ENCODE measurements around the gene TFRC.
A peak's percentile ranks its signal among the peaks of the same experiment; 100 is the strongest.
"Not testable (repeated sequence)": the region's sequence is repeated elsewhere in the genome, so short reads cannot be mapped to it uniquely, and the experiment has no call there.

The TFRC gene

DNA sequence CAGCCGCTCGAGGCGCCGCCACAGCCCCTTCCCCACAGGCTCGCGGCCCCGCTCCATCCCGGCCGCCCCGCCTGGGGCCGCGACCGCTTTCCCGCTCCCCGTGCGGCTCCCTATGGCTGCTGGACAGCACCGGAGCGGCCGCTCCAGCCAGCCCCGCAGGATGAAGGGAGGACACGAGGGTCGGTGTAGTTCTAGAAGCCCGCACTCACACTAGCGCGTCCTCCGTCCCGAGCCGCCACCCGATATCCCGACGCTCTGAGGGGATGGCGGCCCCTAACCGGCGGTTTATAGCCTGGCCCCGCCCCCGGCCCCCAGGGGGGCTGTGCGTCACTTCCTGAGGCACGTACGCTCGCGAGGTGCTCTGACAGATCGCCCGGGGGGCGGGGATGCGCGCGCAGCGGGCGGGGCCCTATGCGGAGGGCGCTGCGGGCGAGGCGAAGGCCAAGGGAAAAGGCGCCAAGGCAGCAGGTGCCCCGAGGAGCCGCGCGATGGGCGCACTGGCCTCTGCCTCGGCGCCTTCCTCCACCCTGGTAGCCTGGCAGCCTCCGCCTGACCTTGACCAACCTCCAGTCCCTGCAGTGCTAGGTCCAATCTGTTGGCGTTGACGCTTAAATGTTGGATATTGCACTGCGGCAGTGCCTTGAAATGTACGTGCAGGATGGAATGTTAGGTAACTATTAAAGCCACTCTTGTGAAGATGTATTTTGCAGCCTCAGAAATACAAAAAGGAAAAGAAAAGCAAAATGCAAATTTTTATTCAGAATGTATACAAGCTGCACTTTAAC, at the start of gene TFRC:
Gene TFRC (minus strand): TSS at position 257 of the 785 bp plus-strand sequence. CDS start 4,991 bp downstream, outside the sequence.
- DNase-seq (ENCODE audit: low read depth in 2 of 2), result peak; percentile 95 to 98

DNA sequence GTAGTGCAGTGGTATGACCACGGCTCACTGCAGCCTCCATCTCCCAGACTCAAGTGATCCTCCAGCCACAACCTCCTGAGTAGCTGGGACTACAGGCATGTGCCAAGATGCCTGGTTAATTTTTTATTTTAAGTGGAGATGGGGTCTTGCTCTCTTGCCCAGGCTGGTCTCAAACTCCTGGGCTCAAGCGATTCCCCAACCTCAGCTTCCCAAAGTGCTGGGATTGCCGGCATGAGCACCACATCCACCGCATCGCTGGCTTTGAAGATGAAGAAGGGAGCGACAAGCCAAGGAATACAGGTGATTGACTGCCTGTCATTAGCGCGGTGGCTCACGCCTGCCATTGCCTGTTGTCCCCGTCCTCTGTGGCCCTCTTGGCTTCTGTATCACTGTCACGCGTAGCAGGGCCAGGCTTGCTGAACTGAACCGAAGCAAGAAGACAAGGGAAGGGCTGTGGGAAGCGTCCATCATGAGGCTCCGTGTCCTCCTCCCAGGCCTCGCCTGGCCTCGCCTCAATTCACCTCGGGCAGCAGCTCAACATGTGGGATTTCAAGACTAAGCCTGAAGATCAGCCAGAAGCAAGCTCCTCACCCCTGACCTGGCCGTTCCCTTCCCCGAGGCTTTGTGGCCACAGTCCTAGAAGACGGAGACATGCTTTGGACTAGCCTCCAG, 46.4 kb upstream of the TFRC start:
- DNase-seq (ENCODE audit: low read depth in 2 of 2), result no peak

- DNase-seq (ENCODE audit: low read depth in 2 of 2), result no peak
Measured at GRCh38 chr3:196127308-196128040, 45.6 kb upstream of the TFRC start.

- no peak for DNase-seq (ENCODE audit: low read depth in 2 of 2)
Measured at GRCh38 chr3:196124608-196125007, 42.7 kb upstream of the TFRC start.

GRCh38 chr3:196122688-196123046, 40.8 kb upstream of the TFRC start:
- no peak for DNase-seq (ENCODE audit: low read depth in 2 of 2)

DNA sequence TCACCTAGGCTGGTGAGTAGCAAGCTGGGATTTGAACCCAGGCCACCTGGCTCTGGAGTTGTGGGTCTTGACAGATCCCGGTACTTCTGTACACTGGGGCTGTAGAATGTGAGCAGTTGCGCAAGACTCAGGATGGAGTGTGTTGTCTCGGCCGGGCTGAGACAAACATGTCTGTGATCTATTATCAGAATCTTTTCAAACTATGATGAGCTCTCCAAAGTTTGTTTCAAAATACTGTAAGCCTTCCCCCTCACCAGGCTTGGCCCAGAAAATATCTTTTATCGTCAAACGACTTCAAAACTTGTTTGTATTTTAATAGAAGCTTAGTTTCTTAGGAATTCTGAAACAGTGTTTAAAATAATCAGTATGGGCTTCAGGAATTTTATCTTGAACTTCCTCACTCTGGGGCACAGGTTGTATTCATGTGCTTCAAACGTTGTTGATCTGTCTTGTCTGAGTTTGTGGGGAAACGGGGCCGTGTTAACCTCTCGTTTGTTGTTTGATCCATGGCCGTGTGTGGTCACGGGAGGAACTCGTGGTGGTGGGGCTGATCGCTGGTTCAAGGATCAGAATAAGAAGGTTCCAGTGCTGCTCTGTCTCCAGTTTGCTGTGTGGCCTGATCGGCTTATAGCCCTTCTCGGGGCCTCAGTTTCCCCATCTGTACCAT, 40.3 kb upstream of the TFRC start:
- DNase-seq (ENCODE audit: low read depth in 2 of 2), result no peak

DNA sequence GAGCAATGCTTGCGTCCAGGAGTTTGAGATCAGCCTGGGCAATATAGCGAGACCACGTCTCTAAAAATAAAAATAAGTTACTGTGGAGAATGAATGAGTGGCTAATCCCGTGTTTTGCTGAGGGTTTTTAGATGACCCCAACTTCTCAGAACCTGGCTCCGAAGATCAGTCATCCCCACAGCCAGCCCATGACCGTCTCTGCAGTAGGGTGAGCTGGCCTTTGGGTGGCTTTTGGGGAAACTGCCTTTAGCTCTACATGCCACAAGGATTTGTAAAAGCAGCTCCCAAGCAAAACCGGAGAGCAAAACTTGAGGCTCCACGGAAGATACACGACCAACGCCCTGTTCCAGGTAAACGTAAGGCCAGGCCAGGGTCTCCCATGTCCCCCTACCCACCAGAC, 39.2 kb upstream of the TFRC start:
- no peak for DNase-seq (ENCODE audit: low read depth in 2 of 2)

GRCh38 chr3:196120291-196120951, 38.5 kb upstream of the TFRC start:
- no peak for DNase-seq (ENCODE audit: low read depth in 2 of 2)

DNA sequence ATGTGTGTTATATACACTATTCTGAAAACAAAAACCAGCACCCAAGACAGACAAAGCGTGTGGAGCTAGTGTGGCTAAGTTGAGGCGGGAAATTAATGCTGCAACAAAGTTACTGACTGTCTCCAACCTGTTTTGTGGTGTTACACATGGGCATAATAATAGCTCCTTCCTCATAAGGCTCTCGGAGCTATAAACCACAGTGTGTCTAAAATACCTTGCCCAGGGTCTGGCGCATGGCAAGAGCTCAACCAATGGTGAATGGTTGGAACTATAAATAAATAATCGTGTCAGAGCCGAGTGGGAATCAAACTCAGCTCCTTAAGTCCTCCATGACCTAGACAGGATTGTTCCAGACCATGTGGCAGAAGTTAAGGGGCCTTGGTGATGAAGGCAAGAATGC, 35.9 kb upstream of the TFRC start:
- DNase-seq (ENCODE audit: low read depth in 2 of 2), result no peak

DNA sequence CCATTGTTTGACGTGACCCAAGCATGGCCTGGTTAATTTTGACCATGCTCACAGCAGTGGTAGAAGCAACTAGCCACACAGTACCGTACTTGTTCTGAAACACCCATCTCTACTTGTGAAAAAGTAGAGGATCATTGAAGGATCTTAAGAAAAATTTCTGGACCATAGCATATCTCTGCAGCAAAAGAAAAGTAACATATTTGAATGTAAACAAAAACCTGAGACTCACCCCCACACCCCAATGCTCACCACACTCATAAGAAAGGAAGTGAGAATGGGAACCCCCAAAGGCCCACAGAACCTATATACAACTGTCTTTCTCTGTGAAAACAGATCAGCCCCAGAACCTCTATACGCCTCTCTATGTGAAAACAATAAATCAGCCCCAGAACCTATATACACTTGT, 33.8 kb upstream of the TFRC start:
- no peak for DNase-seq (ENCODE audit: low read depth in 2 of 2)

- no peak for DNase-seq (ENCODE audit: low read depth in 2 of 2)
Measured at GRCh38 chr3:196111939-196112386, 30.1 kb upstream of the TFRC start.

DNA sequence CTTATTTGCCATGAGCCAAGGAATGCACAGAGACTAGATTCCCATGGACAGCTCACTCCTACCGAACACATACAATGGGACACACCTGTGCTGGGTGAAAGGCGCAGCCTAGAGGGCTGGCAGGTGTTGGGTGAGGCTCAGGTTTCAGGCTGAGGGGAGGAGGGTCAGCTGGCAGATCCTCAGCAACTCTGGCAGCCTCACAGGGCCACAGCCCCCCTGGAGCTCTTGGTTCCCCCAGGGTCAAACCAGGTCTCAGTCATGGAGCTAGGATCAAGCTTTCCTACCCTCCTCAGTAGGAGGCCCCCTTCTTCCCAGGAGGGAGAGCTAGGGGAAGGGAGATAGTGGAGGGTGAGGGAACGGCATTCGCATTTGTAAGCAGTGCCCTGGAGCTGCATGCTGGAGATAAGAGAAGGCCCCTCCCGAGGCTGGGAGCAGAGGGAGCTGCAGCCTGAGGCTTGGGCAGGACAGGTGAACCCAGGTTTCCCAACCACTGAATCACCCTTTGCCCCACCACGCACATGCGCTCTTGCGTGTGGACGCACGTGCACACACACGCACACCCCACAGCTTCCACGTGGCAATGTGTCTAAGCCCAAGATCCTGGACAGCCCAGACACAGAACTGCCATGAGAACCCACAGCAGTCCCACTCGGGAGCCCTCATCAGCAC, 26.3 kb upstream of the TFRC start:
- no peak for DNase-seq (ENCODE audit: low read depth in 2 of 2)

DNA sequence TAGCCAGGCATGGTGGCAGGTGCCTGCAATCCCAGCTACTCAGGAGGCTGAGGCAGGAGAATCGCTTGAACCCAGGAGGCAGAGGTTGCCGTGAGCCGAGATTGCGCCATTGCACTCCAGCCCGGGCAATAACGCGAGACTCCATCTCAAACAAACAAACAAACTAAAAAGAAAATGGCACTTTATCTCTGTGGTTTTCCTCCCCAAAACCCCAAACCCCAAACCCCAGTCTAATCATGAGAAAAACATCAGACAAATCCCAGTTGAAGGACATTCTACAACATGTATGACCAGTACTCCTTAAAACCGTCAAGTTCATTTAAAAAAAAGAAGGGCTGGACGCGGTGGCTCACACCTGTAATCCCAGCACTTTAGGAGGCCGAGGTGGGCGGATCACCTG, 22.8 kb upstream of the TFRC start:
- not testable (repeated sequence) for DNase-seq (ENCODE audit: low read depth in 2 of 2)

DNA sequence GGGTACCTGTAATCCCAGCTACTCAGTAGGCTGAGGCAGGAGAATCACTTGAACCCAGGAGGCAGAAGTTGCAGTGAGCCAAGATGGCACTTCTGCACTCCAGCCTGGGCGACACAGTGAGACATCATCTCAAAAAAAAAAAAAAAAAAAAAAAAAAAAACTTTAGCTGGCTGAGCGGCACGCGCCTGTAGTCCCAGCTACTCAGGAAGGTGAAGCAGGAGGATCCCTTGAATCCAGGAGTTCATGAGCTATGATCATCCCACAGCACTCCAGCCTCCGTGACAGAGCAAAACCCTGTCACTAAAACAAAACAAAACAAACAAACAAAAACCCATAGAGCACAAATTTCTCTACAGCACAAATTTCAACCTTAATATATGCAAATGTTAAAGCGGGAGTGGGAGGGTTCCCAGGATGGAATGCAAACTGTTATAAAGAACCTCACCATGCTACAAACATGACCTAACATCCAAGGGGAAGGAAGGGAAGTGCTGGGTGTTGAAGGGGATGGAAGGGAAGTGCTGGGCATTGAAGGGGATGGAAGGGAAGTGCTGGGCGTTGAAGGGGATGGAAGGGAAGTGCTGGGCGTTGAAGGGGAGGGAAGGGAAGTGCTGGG, 16.6 kb upstream of the TFRC start:
- not testable (repeated sequence) for DNase-seq (ENCODE audit: low read depth in 2 of 2)

GRCh38 chr3:196097373-196098154, 15.7 kb upstream of the TFRC start:
- DNase-seq (ENCODE audit: low read depth in 2 of 2), result no peak

GRCh38 chr3:196096382-196096953, 14.6 kb upstream of the TFRC start:
- DNase-seq (ENCODE audit: low read depth in 2 of 2), result no peak

DNA sequence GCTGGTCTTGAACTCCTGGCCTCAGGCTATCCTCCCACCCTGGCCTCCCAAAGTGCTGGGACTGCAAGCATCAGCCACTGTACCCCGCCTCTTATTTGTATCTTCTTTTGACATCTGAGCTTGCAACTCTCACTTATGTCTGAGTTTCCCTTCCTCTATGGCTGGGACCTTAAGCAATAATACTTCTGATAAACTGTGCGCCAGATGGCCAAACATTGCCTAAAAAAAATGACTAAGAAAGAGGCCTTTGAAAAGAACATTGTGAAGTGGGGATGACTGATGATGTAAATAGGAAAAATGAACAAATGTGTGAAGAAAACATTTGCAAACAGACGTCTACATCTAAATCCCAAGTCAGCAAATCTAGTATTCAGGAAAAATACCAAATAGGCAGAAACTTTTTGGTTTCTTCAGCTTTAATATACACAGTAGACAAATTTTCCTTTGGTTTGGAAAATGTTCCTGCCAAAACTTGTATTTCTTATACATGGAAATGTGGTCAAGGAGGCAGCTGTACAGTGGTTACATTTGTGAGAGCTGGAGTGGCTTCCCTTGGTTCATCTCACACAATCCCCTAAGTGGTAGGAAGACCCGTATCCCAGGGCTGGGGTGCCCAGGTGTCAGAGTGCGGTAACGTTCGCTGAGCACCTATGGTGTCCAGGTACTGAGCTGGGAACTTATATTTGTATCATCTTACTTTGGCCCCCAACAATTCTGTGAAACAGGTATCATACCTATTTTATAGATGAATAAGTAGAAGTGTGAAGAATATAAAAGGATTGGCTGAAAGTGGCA, 11.6 kb upstream of the TFRC start:
- no peak for DNase-seq (ENCODE audit: low read depth in 2 of 2)

DNA sequence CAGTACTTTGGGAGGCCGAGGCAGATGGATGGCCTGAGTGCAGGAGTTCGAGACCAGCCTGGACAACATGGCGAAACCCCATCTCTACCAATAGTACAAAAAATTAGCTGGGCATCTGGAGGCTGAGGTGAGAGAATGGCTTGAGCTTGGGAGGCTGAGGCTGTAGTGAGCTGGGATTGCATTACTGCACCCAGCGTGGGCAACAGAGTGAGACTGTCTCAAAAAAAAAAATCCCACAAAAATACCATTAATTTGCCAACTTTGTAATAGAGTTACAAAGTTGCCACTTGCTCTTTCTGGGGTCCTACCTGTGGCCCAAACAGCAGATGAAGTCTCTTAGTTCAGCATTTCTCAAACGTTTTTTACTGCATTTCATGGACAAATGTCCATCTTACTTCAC, 6.0 kb upstream of the TFRC start:
- DNase-seq (ENCODE audit: low read depth in 2 of 2), result no peak

GRCh38 chr3:196082619-196082971, 705 bp upstream of the TFRC start:
- DNase-seq (ENCODE audit: low read depth in 2 of 2), result no peak

All from stimulated activated CD4-positive, alpha-beta T cell treated with anti-CD3 and anti-CD28 coated beads, Interleukin-4, amount 100 ng/mL, for 48 hours (primary cell).